Measurements from ENCODE around the gene THBS3. TPM values are rescaled to one million over a fixed set of nuclear protein-coding genes. Genes with fewer than 3 reads are reported as not detected.

THBS3 gene
- total and polyA plus RNA-seq, 2 of the 13 experiments (the other 11 are each of a cell fraction or from before 2014, with no cell fraction given): 0.86 to 3.6 TPM

GRCh38 chr1:155227261-155228095, 19.8 kb upstream of the THBS3 start (continued):
- TF ChIP-seq KIAA2018 (CRISPR knock-in tag; IDR thresholded peaks at IDR 0.05; ENCODE audit: borderline replicate concordance) (no peak), ZBTB4 (CRISPR knock-in tag; IDR thresholded peaks at IDR 0.05; ENCODE audit: borderline replicate concordance) (no peak), CREBL2 (CRISPR knock-in tag; IDR thresholded peaks at IDR 0.05; ENCODE audit: borderline replicate concordance) (no peak), HMGA1 (CRISPR knock-in tag; conservative IDR thresholded peaks at IDR 0.05) (no peak), ZNF30 (CRISPR knock-in tag; IDR thresholded peaks at IDR 0.05) (no peak), SCMH1 (CRISPR knock-in tag; IDR thresholded peaks at IDR 0.05; ENCODE audit: borderline replicate concordance) (no peak), GPN1 (CRISPR knock-in tag; IDR thresholded peaks at IDR 0.05; ENCODE audit: borderline replicate concordance) (no peak), TOPORS (CRISPR knock-in tag; IDR thresholded peaks at IDR 0.05) (no peak), ZNF3 (CRISPR knock-in tag; IDR thresholded peaks at IDR 0.05) (no peak), PAX8 (CRISPR knock-in tag; IDR thresholded peaks at IDR 0.05; ENCODE audit: borderline replicate concordance) (no peak; the same call in 1 of the 2 replicates), ZMAT3 (CRISPR knock-in tag; conservative IDR thresholded peaks at IDR 0.05) (no peak), ZNF496 (CRISPR knock-in tag; IDR thresholded peaks at IDR 0.05; ENCODE audit: insufficient replicate concordance) (no peak), ATF7-NPFF (CRISPR knock-in tag; IDR thresholded peaks at IDR 0.05; ENCODE audit: low read depth) (peak; percentile 22; the same call in 1 of the 2 replicates), SRSF4 (IDR thresholded peaks at IDR 0.05; ENCODE audit: low read depth, low read length, poor library complexity, severe bottlenecking) (no peak), RFXANK (CRISPR knock-in tag; IDR thresholded peaks at IDR 0.05) (no peak), ZNF772 (CRISPR knock-in tag; IDR thresholded peaks at IDR 0.05) (no peak; the same call in 1 of the 2 replicates)
